GM12878 (cell line): ENCODE measurements around the gene CBLB. TPM values are rescaled to one million over a fixed set of nuclear protein-coding genes. Genes with fewer than 3 reads are reported as not detected.

ENCODE experiments used
- ATAC-seq: fragments of 200-7000 bp; cut with Tn5 transposase; 3 replicates; pipeline ENCODE4 v1.9.1; 2020; ENCODE audit warnings: mild to moderate bottlenecking, moderate library complexity
- BruUV-seq: library from RNA; stranded (reverse); fragments of 400-500 nt; replicated peaks from 2 replicates; lab custom pipeline; 2021; lab: Mats Ljungman, UMichigan
- CTCF ChIA-PET: fragments of 300-600 bp; sonication (Branson Sonifier 250); formaldehyde crosslinking; extraction: SDS; loops from one replicate; lab custom pipeline; 2021; ENCODE audit warnings: inconsistent platforms; lab: Yijun Ruan, JAX
- POLR2A ChIA-PET: fragments of 350-600 bp; formaldehyde crosslinking; extraction: SDS; loops from one replicate; lab custom pipeline; 2021; ENCODE audit warnings: inconsistent platforms; lab: Charles Lee
- RAD21 ChIA-PET: fragments of 300-600 bp; sonication (Branson Sonifier 250); formaldehyde crosslinking; loops from one replicate; lab custom pipeline; 2023; ENCODE audit warnings: antibody characterized with exemption; ENCODE audit not compliant: unreplicated experiment; lab: Charles Lee
- SMC1A ChIA-PET: fragments of 300-600 bp; sonication (Branson Sonifier 250); formaldehyde crosslinking; loops from one replicate; lab custom pipeline; 2023; ENCODE audit not compliant: unreplicated experiment, uncharacterized antibody; lab: Charles Lee
- DNase-seq: peaks from one replicate; pipeline ENCODE4 v3.0.0-alpha.2; 2011; ENCODE audit warnings: low read depth, low spot score
- FAIRE-seq: peaks from 3 replicates; lab custom pipeline; 2011; peaks lifted over from hg19 to GRCh38; lab: Jason Lieb, UNC
- H2AFZ ChIP-seq: 2 replicates; pipeline ENCODE4 v1.6.0; 2011; ENCODE audit warnings: low read depth, low read length, control low read depth; ENCODE audit not compliant: control insufficient read depth
- H3K27ac ChIP-seq: 2 replicates; pipeline ENCODE4 v1.5.1; 2011; ENCODE audit warnings: control low read depth; ENCODE audit not compliant: control insufficient read depth, insufficient read depth
- H3K27me3 ChIP-seq, 2 experiments: replicated peaks in 1 of 2; 2 replicates each; pipeline versions ENCODE4 v1.6.0 to v1.6.1; 2011; ENCODE audit warnings: low read length in 1 of 2; ENCODE audit not compliant: control insufficient read depth in 2 of 2, insufficient read depth in 2 of 2
- H3K36me3 ChIP-seq, 2 experiments: 2 replicates each; pipeline ENCODE4 v1.5.1; 2011; ENCODE audit warnings: low read length in 1 of 2; ENCODE audit not compliant: control insufficient read depth in 2 of 2, insufficient read depth in 2 of 2
- H3K4me1 ChIP-seq: 2 replicates; pipeline ENCODE4 v1.6.1; 2011; ENCODE audit warnings: mild to moderate bottlenecking, low read length, moderate library complexity, mixed read lengths; ENCODE audit not compliant: control insufficient read depth, insufficient read depth
- H3K4me2 ChIP-seq: 2 replicates; pipeline ENCODE4 v1.6.0; 2011; ENCODE audit warnings: control low read depth; ENCODE audit not compliant: control insufficient read depth, insufficient read depth
- H3K4me3 ChIP-seq: fragments of 200-600 bp; sonication (generic); 2 replicates; pipeline ENCODE4 v1.5.1; 2016
- H3K79me2 ChIP-seq: 2 replicates; pipeline ENCODE4 v1.6.0; 2011; ENCODE audit warnings: low read length; ENCODE audit not compliant: control insufficient read depth, insufficient read depth
- H3K9ac ChIP-seq: 2 replicates; pipeline ENCODE4 v1.8.0; 2011; ENCODE audit warnings: low read length, control low read depth, mixed read lengths; ENCODE audit not compliant: control insufficient read depth, insufficient read depth
- H3K9me3 ChIP-seq: replicated peaks from 3 replicates; pipeline ENCODE4 v1.5.1; 2011; ENCODE audit warnings: mild to moderate bottlenecking, low read length; ENCODE audit not compliant: control insufficient read depth, insufficient read depth
- H4K20me1 ChIP-seq: 2 replicates; pipeline ENCODE4 v1.6.0; 2011; ENCODE audit not compliant: control insufficient read depth, insufficient read depth
- DPF2 ChIP-seq: fragments of 450-650 bp; IDR thresholded peaks from 2 replicates; pipeline ENCODE4 v1.6.1; 2017; ENCODE audit warnings: mild to moderate bottlenecking
- E2F4 ChIP-seq: IDR thresholded peaks from 2 replicates; pipeline ENCODE4 v1.6.1; 2012; ENCODE audit warnings: low read depth, low read length, improper control_type of control experiment
- EED ChIP-seq: sonication (generic); IDR thresholded peaks from 2 replicates; pipeline ENCODE4 v1.6.1; 2016; ENCODE audit warnings: antibody characterized with exemption, low read depth
- JUNB ChIP-seq: IDR thresholded peaks from 2 replicates; pipeline ENCODE4 v1.6.1; 2016; ENCODE audit warnings: antibody characterized with exemption, mild to moderate bottlenecking
- POLR2AphosphoS2 ChIP-seq: IDR thresholded peaks from 2 replicates; pipeline ENCODE4 v1.6.1; 2011; ENCODE audit warnings: low read depth, mild to moderate bottlenecking, low read length, improper control_type of control experiment, moderate library complexity
- RUNX3 ChIP-seq: IDR thresholded peaks from 2 replicates; pipeline ENCODE4 v1.6.1; 2012; ENCODE audit warnings: low read length, inconsistent platforms
- WRNIP1 ChIP-seq: IDR thresholded peaks from 2 replicates; pipeline ENCODE4 v1.6.1; 2011; ENCODE audit warnings: low read depth, low read length, improper control_type of control experiment, borderline replicate concordance
- ZBTB33 ChIP-seq: fragments of 450-650 bp; IDR thresholded peaks from 2 replicates; pipeline ENCODE4 v1.6.1; 2017; ENCODE audit warnings: mild to moderate bottlenecking
- ZBTB4 ChIP-seq: fragments of 450-650 bp; formaldehyde crosslinking; IDR thresholded peaks from 2 replicates; pipeline ENCODE4 v1.4.0; 2022; ENCODE audit warnings: mild to moderate bottlenecking, moderate library complexity
- WGBS: methylation state at CpG from one replicate; pipeline ENCODE4 v1.1.6; 2016; ENCODE audit warnings: low lambda C conversion rate; ENCODE audit not compliant: insufficient replicate concordance, insufficient coverage; ENCODE audit errors: missing lambda C conversion rate; 5-methylcytosine and 5-hydroxymethylcytosine counted together
- in situ Hi-C: fragments of 300-500 bp; cut with MboI; formaldehyde crosslinking; loops from 9 replicates; pipeline ENCODE4 v1.14.3; 2018; ENCODE audit warnings: mixed read lengths
- intact Hi-C: fragments of 100-400 bp; cut with micrococcal nuclease; formaldehyde crosslinking; loops from one replicate; pipeline ENCODE4 v1.14.2; 2022; ENCODE audit not compliant: unreplicated experiment
- polyA plus RNA-seq, 11 experiments: library from polyadenylated mRNA; depleted of rRNA in 4 of 11; unstranded in 6 of 11; stranded (reverse) in 5 of 11; fragments of >200 nt; fragmentation: Nextera tagmentation in 4 of 11; fragmentation: Illumina TruSeq in 1 of 11; extraction: Ambion mirVana in 4 of 11; extraction: Trizol in 1 of 11; gene quantifications; 1 replicate in 1 of 11; 2 replicates in 10 of 11; pipeline versions ENCODE4 v1.2.1 to v1.2.3, GENCODE V29; 2011 to 2016; ENCODE audit warnings: inconsistent platforms in 2 of 11, missing spikeins in 2 of 11, low read depth in 1 of 11
- total RNA-seq, 4 experiments: library from RNA; depleted of rRNA in 3 of 4; stranded (reverse); fragments of >200 nt in 3 of 4; fragmentation: Illumina TruSeq in 1 of 4; extraction: Trizol in 1 of 4; gene quantifications; 2 replicates each; pipeline versions ENCODE4 v1.2.1 to v1.2.3, GENCODE V29; 2013 to 2021

Gene CBLB
- total and polyA plus RNA-seq, 10 of the 15 experiments (the other 5 are each of a cell fraction or from before 2014, with no cell fraction given) = 17.2 to 107 (median 41.9) TPM

GRCh38 chr3:105679951-105680350, 188.9 kb downstream of the CBLB start:
- ChIA-PET SMC1A (interaction anchor here (0.6 to 1.0 kb wide), 2 partner anchors 10 to 159 kb away, joined by 3 to 4 read pairs; no protein-coding TSS in a partner anchor), RAD21 (no interaction called here), POLR2A (interaction anchor here (0.6 to 0.7 kb wide), 2 partner anchors 69 to 159 kb away, joined by 4 to 7 read pairs; no protein-coding TSS in a partner anchor), CTCF (interaction anchor here (0.6 to 1.2 kb wide), 3 partner anchors 10 to 758 kb away, joined by 3 to 4 read pairs (median 3); no protein-coding TSS in a partner anchor)
- H3K9me3 ChIP-seq = no peaks in the 10 kb centered on the region
- H3K4me2 ChIP-seq = no peak overlapping the region
- FAIRE-seq (no peak), DNase-seq (no peak), ATAC-seq (no peak)
- no peak overlapping the region for H2AFZ ChIP-seq
- H4K20me1 ChIP-seq = no peaks in the 10 kb centered on the region
- H3K4me3 ChIP-seq = no peak overlapping the region
- no TSS peak for BruUV-seq
- H3K4me1 ChIP-seq = no peaks in the 10 kb centered on the region
- no peaks in the 10 kb centered on the region for H3K27me3 ChIP-seq
- H3K79me2 ChIP-seq = no peaks in the 10 kb centered on the region
- H3K9ac ChIP-seq = no peak overlapping the region
- intact Hi-C loops = loop anchor here (10.0 kb wide), 3 partner anchors 625 to 1385 kb away; no protein-coding TSS in a partner anchor
- 97% methylated on average over 2 of the region's 2 CpGs for WGBS
- TF ChIP-seq POLR2AphosphoS2 (no peak), E2F4 (no peak), EED (no peak), WRNIP1 (no peak), ZBTB33 (no peak), RUNX3 (no peak), DPF2 (no peak), ZBTB4 (CRISPR knock-in tag) (no peak), JUNB (no peak)
- no peak overlapping the region for H3K27ac ChIP-seq
- H3K36me3 ChIP-seq = peaks cover 3 to 20% of the 10 kb centered on the region in 2 experiments
- in situ Hi-C loops = loop anchor here (10.0 kb wide), 1 partner anchor 935 kb away; no protein-coding TSS in a partner anchor
